Activated T-cell treated with anti-CD3 and anti-CD28 coated beads, Interleukin-2, amount 50 U/mL, for 24 hours (primary cell): ENCODE measurements around the gene IGSF21.

ENCODE experiments used
- DNase-seq: peaks from one replicate; pipeline ENCODE4 v3.0.0-alpha.2; 2020
- H3K27ac Mint-ChIP-seq: 2 replicates; pipeline ENCODE4 v1.8.0; 2020; ENCODE audit warnings: mild to moderate bottlenecking, mixed read lengths
- H3K27me3 Mint-ChIP-seq: 2 replicates; pipeline ENCODE4 v1.8.0; 2020; ENCODE audit warnings: mixed read lengths
- H3K36me3 Mint-ChIP-seq: 2 replicates; pipeline ENCODE4 v1.8.0; 2020; ENCODE audit warnings: low read depth, mixed read lengths
- H3K4me1 Mint-ChIP-seq: 2 replicates; pipeline ENCODE4 v1.8.0; 2020; ENCODE audit warnings: low read depth, mixed read lengths
- H3K4me3 Mint-ChIP-seq: 2 replicates; pipeline ENCODE4 v1.8.0; 2020; ENCODE audit warnings: mild to moderate bottlenecking, moderate library complexity, mixed read lengths
- H3K9me3 Mint-ChIP-seq: 2 replicates; pipeline ENCODE4 v1.8.0; 2020; ENCODE audit warnings: mixed read lengths

The IGSF21 gene

DNA sequence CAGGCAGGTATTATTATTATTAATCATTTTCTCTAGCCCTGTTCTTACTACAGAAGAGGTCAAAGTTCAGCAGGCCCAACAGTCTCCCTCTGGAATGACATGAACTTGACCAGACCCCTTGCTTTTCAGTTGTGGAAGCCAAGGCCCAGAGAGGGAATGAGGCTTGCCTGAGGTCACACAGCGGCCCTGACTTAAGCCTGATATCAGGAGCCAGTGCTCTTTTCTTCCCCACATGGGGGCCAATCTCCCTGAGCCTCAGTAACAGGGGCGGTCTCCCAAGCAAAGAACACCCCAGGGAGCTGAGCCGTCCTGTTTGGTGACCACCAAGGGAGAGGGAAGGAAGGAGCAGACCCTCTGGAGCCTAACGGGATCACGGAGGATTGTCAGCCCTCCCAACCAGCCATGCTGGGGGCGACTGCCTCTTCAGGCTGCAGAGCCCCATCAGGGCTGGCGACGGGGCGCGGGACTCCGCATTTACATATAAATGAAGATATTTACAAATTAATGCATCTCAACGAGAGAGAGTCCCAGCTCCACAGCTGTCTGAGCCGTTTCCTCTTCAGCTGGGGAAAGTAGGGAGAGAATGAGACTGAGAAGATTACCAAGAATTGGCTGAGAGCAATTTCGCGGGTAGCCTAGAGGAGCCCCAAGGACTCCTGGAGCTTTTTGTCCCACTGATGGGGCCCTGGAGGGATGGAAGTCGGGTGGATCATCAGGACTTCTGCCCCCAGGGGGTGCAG is 187.0 kb downstream of the IGSF21 start:
- Mint-ChIP-seq H3K27me3 (peaks cover 68% of the 10 kb centered on the region), H3K9me3 (no peaks in the 10 kb centered on the region), H3K4me3 (no peak overlapping the region)

DNA sequence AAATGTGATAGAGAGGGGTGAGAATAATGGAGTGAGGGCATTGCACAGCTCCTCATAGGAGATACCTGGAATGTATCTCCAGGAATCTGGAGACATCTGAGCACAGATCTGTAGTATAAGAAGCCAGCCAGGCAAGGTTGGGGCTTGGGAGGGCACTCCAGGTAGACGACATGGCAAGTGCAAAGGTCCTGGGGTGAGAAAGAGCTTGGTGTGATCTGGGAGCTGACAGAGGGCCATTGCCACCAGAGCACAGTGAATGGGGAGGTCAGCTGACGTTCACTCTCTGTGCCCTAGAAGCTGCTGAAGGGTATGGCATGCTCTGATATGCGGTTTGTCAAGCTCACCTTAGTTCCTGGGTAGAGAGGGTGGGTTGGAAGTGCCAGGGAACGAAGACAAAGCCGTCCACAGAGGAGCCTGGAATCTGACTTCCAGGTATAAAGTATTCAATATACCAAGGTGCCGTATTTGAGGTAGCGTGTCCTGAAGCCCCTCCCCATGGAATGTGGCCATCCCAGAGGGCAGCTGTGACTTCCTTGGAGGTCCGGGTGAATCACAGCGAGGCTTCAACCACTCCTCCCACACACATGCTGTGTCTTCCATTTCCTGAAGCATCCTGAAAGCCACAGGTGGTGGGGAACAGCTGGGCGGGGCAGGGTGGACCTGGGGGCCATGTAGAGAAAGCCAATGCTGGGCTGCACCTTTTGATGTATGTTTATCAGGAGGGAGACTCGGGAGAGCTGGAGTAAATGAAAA is 190.5 kb downstream of the IGSF21 start:
- Mint-ChIP-seq H3K9me3 (no peaks in the 10 kb centered on the region), H3K27ac (no peak overlapping the region), H3K36me3 (no peaks in the 10 kb centered on the region), H3K27me3 (peaks cover 54% of the 10 kb centered on the region), H3K4me1 (no peaks in the 10 kb centered on the region), H3K4me3 (no peak overlapping the region)
- DNase-seq = no peak

More for the DNA sequence above, 187.0 kb downstream of the IGSF21 start:
- H3K27ac Mint-ChIP-seq = no peak overlapping the region
- H3K4me1 Mint-ChIP-seq = no peaks in the 10 kb centered on the region
- H3K36me3 Mint-ChIP-seq = no peaks in the 10 kb centered on the region
- DNase-seq = no peak

DNA sequence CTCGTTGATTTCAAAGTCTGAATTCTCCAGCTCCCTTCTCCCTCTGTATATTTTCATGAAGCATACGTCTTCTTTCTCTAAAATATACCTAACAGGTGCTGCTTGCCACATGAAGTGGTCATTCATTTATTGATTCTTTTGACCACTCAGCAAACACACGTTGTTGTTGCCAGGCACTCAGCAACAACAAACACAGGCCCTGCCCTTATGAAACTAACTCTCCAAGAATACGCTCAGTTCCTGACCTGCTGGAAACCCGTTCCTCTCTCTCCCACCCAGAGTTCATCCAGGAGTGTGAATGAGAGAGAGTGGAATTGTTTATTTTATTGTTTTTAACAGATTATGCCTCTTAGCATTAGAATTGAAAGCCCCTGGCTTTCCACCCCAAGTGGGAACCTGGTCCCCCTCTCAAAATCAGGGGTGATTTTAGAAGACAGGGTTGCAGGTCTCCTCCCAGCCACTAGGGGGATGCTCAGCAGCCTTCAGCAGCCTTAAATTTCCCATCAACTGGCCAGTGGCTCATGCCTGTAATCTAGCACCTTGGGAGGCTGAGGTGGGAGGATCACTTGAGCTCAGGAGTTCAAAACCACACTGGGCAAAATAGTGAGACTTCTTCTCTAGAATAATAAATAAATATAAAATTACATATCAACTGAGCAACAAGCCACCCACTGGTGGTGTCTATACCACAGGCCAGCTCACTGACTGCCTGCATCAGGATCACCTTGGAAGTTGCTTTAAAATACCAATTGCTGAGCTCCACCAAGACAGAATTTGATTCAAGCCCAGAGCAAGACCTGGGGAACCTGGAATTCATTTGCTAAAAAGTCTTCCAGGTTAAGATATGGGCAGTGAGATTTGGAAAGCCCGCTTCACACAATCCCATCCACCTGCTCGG is 192.1 kb downstream of the IGSF21 start:
- peaks cover 45% of the 10 kb centered on the region for H3K27me3 Mint-ChIP-seq
- no peak overlapping the region for H3K4me3 Mint-ChIP-seq
- H3K4me1 Mint-ChIP-seq = no peaks in the 10 kb centered on the region
- no peaks in the 10 kb centered on the region for H3K9me3 Mint-ChIP-seq
- no peaks in the 10 kb centered on the region for H3K36me3 Mint-ChIP-seq
- no peak overlapping the region for H3K27ac Mint-ChIP-seq
- DNase-seq = no peak

DNA sequence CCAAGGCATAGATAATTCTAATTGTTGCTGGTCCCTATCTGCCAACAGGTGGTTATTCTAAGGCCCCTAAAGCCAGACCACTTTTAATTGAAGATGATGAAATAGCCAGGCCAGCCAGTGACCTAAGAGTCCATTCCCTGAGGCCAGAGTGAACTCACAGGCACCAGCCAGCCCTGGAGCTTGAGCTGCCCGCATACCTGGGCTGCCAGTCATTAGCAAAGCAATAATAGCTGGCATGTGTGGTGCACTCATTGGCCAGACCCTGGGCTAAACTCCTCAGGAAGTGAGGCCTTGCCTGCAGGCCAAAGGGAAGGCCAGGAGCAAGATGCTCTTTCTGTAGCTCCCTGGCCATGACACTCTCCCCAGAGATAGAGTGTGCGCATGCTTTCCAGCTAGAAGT is 192.8 kb downstream of the IGSF21 start:
- H3K4me1 Mint-ChIP-seq = no peaks in the 10 kb centered on the region
- H3K4me3 Mint-ChIP-seq = no peak overlapping the region
- no peaks in the 10 kb centered on the region for H3K9me3 Mint-ChIP-seq
- no peak overlapping the region for H3K27ac Mint-ChIP-seq
- DNase-seq = no peak
- no peaks in the 10 kb centered on the region for H3K36me3 Mint-ChIP-seq
- peaks cover 38% of the 10 kb centered on the region for H3K27me3 Mint-ChIP-seq

DNA sequence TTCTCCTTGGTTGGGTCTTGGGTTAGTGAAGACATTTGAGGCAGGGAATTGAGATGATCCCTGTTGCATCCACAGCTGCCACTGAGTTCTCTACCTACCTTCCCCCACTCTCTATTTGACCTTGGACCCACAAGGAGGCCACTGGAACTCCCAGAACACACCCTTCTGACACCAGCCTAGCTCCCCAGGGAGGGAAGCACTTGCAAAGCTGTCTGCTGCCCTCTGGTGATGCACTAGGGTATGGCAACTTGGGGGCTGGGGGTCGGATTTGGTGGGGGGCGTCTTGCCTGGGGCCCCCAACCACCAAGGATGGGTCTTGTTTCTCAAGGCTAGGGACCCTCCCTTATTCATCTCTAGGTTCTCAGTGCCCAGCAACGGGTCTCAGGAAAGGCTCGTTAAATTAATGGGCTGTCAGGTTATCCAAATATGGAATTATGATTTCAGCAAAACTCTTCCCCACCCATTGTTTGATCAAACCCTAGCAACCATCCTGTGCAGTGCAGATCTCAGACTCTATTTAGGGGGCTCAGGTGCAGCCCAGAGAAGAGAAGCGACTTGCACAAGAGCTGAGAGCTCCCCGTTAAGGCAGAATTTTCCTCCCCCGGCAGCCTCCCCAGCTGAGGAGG is 195.3 kb downstream of the IGSF21 start:
- Mint-ChIP-seq H3K4me3 (no peak overlapping the region), H3K36me3 (no peaks in the 10 kb centered on the region), H3K9me3 (no peaks in the 10 kb centered on the region), H3K27ac (no peak overlapping the region), H3K27me3 (peaks cover 25% of the 10 kb centered on the region), H3K4me1 (no peaks in the 10 kb centered on the region)
- DNase-seq = peak; percentile 36

DNA sequence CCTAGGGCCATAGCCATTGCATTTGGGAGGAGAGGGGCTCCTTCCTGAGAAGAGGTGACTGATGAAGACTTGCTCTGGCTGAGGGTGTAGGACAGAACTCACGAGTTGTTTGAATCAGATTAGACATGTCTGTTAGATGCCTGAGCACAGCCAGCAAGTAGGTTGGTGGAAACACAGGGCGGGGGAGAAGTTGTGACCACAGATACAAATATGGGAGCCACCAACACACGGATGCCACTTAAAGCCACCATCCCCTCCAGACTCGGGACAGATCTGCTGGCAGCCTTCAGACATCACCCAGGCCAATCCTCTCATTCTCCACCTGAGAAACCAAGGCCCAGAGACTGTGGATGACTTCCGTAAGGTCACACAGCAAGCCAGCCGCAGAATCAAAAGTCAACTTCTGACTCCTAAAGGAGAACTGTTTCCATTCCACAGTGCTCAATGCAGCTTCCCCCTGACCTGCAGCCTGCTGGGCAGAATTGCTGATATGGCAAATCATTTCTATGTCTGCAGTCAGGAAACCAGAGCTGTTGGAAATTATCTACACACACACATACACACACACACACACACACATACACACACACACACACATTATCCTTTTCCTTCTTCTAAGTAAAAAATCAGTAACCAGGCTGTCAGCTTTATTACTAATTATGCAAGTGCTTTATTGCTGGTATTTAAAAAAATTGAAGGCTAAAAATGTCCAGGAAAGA is 196.7 kb downstream of the IGSF21 start:
- Mint-ChIP-seq H3K9me3 (no peaks in the 10 kb centered on the region), H3K36me3 (no peaks in the 10 kb centered on the region), H3K27ac (no peak overlapping the region), H3K4me1 (no peaks in the 10 kb centered on the region), H3K27me3 (peaks cover 16% of the 10 kb centered on the region), H3K4me3 (no peak overlapping the region)
- DNase-seq = no peak

DNA sequence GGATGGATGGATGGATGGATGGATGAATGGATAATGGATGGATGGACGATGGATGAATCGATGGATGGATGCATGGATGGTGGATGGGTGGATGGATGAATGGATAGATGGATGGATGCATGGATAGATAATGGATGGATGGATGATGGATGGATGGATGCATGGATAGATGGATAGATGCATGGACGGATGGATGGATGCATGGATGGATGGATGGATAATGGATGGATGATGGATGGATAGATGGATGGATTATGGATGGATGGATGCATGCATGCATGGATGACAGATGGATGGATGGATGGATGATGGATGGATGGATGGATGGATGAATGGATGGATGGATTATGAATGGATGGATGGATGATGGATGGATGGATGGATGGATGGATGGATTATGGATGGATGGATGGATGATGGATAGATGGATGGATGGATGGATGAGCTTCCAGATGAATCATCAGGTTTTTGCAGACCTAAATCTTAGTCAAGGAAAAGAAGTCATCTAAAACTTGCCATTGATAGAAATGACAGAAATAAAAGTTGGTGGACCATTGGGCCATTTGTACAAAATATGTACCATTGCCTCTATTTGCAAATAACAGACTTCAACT is 197.7 kb downstream of the IGSF21 start:
- peaks cover 13% of the 10 kb centered on the region for H3K27me3 Mint-ChIP-seq

DNA sequence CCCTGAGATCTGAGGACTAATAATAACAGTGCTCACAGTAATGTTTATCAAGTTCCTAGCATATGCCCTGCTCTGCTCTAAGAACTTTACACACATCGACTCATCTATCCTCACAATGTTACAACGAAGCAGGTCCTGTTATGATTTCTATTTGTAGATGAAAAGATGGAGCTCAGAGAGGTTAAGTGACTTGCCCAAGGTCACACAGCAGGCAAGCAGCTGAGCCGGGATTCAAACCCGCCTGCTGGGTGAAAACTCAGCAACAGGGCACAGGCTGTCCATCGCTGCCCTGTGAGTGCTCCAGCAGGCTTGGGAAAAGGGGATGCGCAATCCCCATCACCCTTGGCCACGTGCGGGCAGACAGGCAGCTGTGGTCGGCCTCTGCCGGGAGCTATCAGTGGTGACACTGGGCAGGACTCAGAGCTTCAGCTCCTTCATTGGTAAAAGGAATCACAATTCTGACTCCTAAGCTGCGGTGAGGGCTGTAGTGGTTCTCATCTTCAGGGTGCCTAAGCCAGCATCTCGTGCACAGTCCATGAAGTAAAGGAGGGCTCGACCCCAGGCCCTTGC is 199.8 kb downstream of the IGSF21 start:
- Mint-ChIP-seq H3K9me3 (peaks cover 2% of the 10 kb centered on the region), H3K36me3 (no peaks in the 10 kb centered on the region), H3K27me3 (peaks cover 17% of the 10 kb centered on the region), H3K4me1 (no peaks in the 10 kb centered on the region), H3K27ac (no peak overlapping the region), H3K4me3 (no peak overlapping the region)
- no peak for DNase-seq

More for the DNA sequence above, 197.7 kb downstream of the IGSF21 start:
- no peak for DNase-seq
- no peaks in the 10 kb centered on the region for H3K4me1 Mint-ChIP-seq
- H3K27ac Mint-ChIP-seq = no peak overlapping the region
- H3K36me3 Mint-ChIP-seq = no peaks in the 10 kb centered on the region
- no peak overlapping the region for H3K4me3 Mint-ChIP-seq
- no peaks in the 10 kb centered on the region for H3K9me3 Mint-ChIP-seq

DNA sequence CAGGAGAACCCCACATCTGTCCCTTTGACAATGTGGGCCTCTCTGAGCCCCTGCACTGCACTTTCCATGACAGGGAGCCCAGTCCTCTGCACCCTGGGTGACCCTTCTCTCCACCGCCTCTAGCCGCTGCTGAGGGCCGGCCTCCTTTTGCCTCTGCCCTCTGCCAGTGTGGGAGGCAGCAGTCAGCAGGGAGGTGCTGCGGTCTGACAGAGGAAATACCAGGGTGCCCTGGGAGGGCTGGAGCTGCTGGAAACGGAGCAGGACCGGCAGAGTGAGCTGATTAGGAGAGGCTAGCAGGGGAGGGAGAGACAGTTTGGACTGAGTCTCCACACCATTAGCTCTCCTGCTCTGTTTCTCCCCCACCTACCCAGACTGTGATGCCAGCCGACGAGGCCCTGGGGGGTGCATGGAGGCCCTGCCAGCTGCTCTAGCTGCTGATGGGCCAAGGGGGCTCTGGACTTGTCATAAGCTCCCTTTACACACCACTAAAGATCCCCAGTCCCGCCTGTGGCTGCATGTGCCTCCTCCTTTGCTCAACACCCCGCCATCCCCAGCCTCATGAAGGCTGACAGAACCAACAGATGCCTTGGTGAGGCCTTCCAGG is 202.1 kb downstream of the IGSF21 start:
- no peaks in the 10 kb centered on the region for H3K36me3 Mint-ChIP-seq
- H3K4me3 Mint-ChIP-seq = no peak overlapping the region
- H3K27me3 Mint-ChIP-seq = peaks cover 13% of the 10 kb centered on the region
- H3K27ac Mint-ChIP-seq = no peak overlapping the region
- no peak for DNase-seq
- H3K9me3 Mint-ChIP-seq = peaks cover 2% of the 10 kb centered on the region
- H3K4me1 Mint-ChIP-seq = no peaks in the 10 kb centered on the region

DNA sequence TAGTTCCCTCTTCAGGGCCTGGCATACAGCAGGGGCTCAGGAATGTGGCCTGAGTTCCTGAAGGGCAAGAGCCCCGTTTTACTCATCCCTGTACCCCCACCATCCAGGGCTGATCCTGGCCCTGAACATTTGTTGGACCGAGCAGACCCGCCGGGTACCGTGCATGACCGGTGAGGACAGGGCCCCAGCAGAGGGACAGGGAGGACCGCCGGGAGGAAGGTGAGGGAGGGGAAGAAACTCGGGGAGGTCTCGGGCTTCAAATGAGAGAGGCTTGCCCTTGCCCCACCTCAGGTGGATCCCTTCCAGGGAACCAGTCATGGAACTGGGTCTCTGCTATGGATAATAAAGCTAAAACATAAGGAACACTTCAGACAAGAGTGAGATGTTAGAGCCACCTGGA is 205.4 kb downstream of the IGSF21 start:
- Mint-ChIP-seq H3K27me3 (peaks cover 12% of the 10 kb centered on the region), H3K4me3 (no peak overlapping the region)

DNA sequence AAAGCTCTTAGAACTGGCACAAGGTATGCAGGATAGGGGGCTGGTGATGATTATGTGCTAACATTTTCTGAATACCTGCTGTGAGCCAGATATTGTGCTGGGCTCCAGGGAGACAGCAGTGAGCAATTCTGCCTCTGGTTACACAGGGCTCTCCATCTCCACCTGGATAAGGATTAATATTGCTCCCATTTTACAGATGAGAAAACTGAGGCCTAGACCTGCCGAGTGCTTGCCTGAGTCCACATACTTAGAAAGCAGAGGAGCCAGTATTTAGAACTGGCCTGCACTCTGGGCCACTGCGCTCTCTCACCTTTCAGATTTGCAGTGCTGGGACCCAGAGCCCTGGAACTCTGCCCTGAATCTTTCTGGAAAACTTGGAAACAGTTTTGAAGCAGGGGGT is 205.9 kb downstream of the IGSF21 start:
- H3K27me3 Mint-ChIP-seq = peaks cover 9% of the 10 kb centered on the region

More for the DNA sequence above, 205.4 kb downstream of the IGSF21 start:
- Mint-ChIP-seq H3K4me1 (no peaks in the 10 kb centered on the region), H3K27ac (no peak overlapping the region), H3K36me3 (no peaks in the 10 kb centered on the region), H3K9me3 (peaks cover 2% of the 10 kb centered on the region)
- no peak for DNase-seq

DNA sequence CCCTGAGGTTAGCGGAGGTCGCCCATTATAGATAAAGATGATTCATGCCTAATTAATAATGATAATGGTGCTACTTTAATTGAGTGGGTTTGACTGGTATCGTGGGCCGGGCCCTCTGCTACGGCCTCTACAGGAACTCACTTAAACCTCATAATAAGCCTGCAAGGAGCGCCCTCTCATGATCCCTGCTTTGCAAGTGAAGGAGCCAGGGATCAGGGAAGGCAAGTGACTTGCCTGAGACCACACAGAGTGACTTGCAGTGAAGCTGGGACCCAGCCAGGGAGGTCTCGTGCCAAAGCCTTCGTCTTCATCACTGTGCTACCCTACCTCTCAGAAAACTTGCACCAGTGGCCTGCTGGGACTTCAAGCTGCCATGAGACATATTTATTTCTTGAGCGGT is 206.8 kb downstream of the IGSF21 start:
- H3K27ac Mint-ChIP-seq = no peak overlapping the region
- H3K27me3 Mint-ChIP-seq = peaks cover 9% of the 10 kb centered on the region
- DNase-seq = no peak
- no peaks in the 10 kb centered on the region for H3K36me3 Mint-ChIP-seq
- peaks cover 6% of the 10 kb centered on the region for H3K9me3 Mint-ChIP-seq
- H3K4me3 Mint-ChIP-seq = no peak overlapping the region
- no peaks in the 10 kb centered on the region for H3K4me1 Mint-ChIP-seq

More for the DNA sequence above, 205.9 kb downstream of the IGSF21 start:
- no peak for DNase-seq
- H3K9me3 Mint-ChIP-seq = peaks cover 2% of the 10 kb centered on the region
- no peak overlapping the region for H3K4me3 Mint-ChIP-seq
- H3K27ac Mint-ChIP-seq = no peak overlapping the region
- H3K36me3 Mint-ChIP-seq = no peaks in the 10 kb centered on the region
- H3K4me1 Mint-ChIP-seq = no peaks in the 10 kb centered on the region

DNA sequence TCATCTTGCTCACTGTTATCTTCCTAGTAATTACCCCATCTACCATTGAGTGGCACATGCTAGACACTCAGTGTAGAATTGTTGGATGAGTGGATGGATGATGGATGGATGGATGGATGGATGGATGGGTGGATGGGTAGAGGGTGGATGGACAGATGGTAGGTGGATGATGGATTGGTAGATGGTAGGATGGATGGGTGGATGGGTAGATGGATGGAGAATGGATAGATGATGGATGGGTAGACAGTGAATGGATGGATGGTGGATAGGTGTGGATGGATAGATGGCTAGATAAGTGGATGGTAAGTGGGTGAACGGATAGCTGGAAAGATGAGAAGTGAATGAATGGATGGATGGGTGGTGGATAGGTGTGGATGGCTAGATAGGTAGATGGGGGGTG is 207.9 kb downstream of the IGSF21 start:
- Mint-ChIP-seq H3K9me3 (peaks cover 6% of the 10 kb centered on the region), H3K27me3 (peaks cover 7% of the 10 kb centered on the region), H3K4me3 (no peak overlapping the region), H3K4me1 (no peaks in the 10 kb centered on the region), H3K36me3 (no peaks in the 10 kb centered on the region), H3K27ac (no peak overlapping the region)
- no peak for DNase-seq
